GM18511 (cell line): ENCODE data around the gene GALNT14.

Experiments
- ATAC-seq: cut with Tn5 transposase; IDR thresholded peaks from one replicate; pipeline ENCODE4 v1.9.1; 2021; ENCODE audit warnings: mild to moderate bottlenecking, moderate library complexity; ENCODE audit not compliant: unreplicated experiment

GALNT14 gene

DNA sequence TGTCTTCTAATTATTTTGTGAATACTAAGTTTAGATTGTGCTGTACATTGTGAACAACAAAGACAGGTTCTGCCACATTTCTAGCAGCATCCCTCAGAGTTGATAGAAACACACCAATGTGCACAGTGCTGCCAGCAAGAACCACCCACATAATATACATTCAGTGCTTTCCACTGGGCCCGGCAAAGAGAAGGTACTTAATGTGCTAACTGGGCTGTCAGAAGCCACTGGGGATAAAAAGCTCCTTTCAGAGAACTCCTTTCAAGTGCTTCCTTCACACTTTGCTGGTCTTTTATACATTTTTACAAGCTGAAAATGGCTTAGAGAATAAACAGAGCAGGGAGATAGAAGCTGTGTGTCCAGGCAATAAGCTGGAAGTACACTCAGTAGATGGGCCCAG is 273.0 kb downstream of the GALNT14 start:
- no peak for ATAC-seq

DNA sequence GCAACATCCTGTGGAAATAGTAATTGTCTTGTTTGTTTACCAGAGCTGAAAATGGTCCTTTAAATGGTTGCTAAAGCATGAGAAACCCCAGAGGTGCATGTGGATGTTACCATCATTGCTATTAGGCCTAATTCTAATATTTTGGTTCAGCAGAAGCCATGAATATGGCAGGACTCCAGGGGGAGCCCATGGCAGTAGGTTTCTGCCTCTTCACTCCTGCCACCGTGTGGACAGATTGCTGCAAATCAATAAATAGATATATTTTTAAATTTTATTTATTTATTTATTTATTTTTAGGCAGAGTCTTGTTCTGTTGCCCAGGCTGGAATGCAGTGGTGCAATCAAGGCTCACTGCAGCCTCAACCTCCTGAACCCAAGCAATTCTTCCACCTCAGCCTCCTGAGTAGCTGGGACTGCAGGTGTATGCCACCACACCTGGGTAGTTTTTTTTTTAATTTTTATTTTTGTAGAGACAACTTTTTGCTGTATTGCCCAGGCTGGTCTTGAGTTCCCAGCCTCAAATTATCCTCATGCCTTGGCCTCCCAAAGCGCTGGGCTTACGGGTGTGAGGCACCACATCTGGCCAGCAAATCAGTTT is 276.1 kb downstream of the GALNT14 start:
- peak; percentile 57 for ATAC-seq

DNA sequence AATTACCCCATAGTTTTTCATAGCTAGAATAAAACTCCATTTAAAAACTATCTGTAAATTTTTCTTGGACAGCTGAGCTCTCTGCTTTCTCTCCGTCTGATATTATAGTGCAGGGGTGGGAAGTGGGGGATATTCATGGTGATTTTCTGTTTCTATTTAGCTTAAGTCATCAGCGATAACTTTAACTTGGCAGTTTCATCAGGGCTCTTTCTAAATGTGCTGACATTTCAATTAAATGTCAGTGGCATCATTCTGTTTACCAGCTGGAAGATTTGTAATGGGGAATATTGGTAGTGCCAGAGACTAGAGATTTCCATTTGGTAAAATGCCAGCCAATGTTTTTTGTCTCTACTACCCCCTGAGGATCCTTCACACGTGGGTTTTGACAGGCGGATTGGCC is 277.5 kb downstream of the GALNT14 start:
- no peak for ATAC-seq
